Astrocyte of the cerebellum (primary cell): ENCODE data around the gene ZNF236.

ENCODE experiments used
- DNase-seq: peaks from one replicate; pipeline ENCODE4 v3.0.0-alpha.2; 2011; ENCODE audit warnings: low read depth
- H3K4me3 ChIP-seq: 2 replicates; pipeline ENCODE4 v1.5.1; 2011; ENCODE audit warnings: mild to moderate bottlenecking, low read depth, low read length, moderate library complexity
- CTCF ChIP-seq: IDR thresholded peaks from 2 replicates; pipeline ENCODE4 v1.5.1; 2012; ENCODE audit warnings: low read length, low read depth, moderate library complexity, mild to moderate bottlenecking; ENCODE audit errors: missing control alignments
- in situ Hi-C: cut with HindIII; loops from 2 replicates; pipeline ENCODE4 v1.10.0; 2017; ENCODE audit warnings: low sequenced_read_pairs

ZNF236 gene

GRCh38 chr18:76824754-76825153 lies 2.4 kb downstream of the ZNF236 start:
- TF ChIP-seq CTCF, result no peak
- H3K4me3 ChIP-seq, result no peak overlapping the region
- DNase-seq, result no peak
- in situ Hi-C loops, result no loop called here

- no peak for DNase-seq
- in situ Hi-C loops, result no loop called here
- TF ChIP-seq CTCF, result no peak
- no peak overlapping the region for H3K4me3 ChIP-seq
Measured at GRCh38 chr18:76827205-76828200, 5.1 kb downstream of the ZNF236 start.

- in situ Hi-C loops, result no loop called here
- no peak overlapping the region for H3K4me3 ChIP-seq
- DNase-seq, result no peak
- TF ChIP-seq CTCF, result no peak
Measured at GRCh38 chr18:76834379-76834778, 12.0 kb downstream of the ZNF236 start.

GRCh38 chr18:76835380-76835779 lies 13.0 kb downstream of the ZNF236 start:
- no peak for TF ChIP-seq CTCF
- no peak for DNase-seq
- H3K4me3 ChIP-seq, result no peak overlapping the region
- in situ Hi-C loops, result no loop called here

- no peak overlapping the region for H3K4me3 ChIP-seq
- DNase-seq, result no peak
- TF ChIP-seq CTCF, result no peak
- in situ Hi-C loops, result no loop called here
Measured at GRCh38 chr18:76837071-76837470, 14.7 kb downstream of the ZNF236 start.

GRCh38 chr18:76838182-76838581 lies 15.8 kb downstream of the ZNF236 start:
- no peak for TF ChIP-seq CTCF
- in situ Hi-C loops, result no loop called here
- DNase-seq, result no peak
- H3K4me3 ChIP-seq, result no peak overlapping the region
